ENCODE results near the gene HMOX1. TPM values are rescaled to one million over a fixed set of nuclear protein-coding genes. Genes with fewer than 3 reads are reported as not detected.

HMOX1 gene
- total RNA-seq, 1 experiment from 2014 or later: 26.4 TPM

GRCh38 chr22:35442471-35442870 is 61.6 kb downstream of the HMOX1 start:
- Histone ChIP-seq H3K9me2 (ENCODE audit: insufficient read depth) (no peaks in the 10 kb centered on the region), H3K36me3 (ENCODE audit: control insufficient read depth in 1 of 2, insufficient read depth in 2 of 2, low read length in 2 of 2) (no peaks in the 10 kb centered on the region), H3K4me2 (ENCODE audit: low read length) (no peak overlapping the region), H3K9me3 (ENCODE audit: control insufficient read depth in 1 of 2, insufficient read depth in 1 of 2, low read depth in 1 of 2, low read length in 2 of 2) (no peaks in the 10 kb centered on the region), H2AFZ (ENCODE audit: low read depth, low read length, poor library complexity, severe bottlenecking) (no peak overlapping the region), H3K4me3 (replicated peaks in 1 of 2; ENCODE audit: low read depth in 1 of 2, low read length in 2 of 2) (no peak overlapping the region), H3K9ac (ENCODE audit: low read length) (no peak overlapping the region), H3K79me2 (ENCODE audit: insufficient read depth, low read length) (no peaks in the 10 kb centered on the region), H3K4me1 (ENCODE audit: control insufficient read depth in 1 of 2, insufficient read depth in 2 of 2, low read length in 2 of 2) (peaks cover 10 to 19% of the 10 kb centered on the region in 2 experiments), H3K27me3 (ENCODE audit: insufficient read depth, low read length) (no peaks in the 10 kb centered on the region), H4K20me1 (ENCODE audit: insufficient read depth) (no peaks in the 10 kb centered on the region), H3K27ac (ENCODE audit: low read depth, low read length) (no peak overlapping the region)
- DNase-seq (ENCODE audit: low read depth, low spot score) (no peak), ATAC-seq (no peak)
- intact Hi-C loops (cut with micrococcal nuclease): no loop called here
- BruUV-seq (replicated peaks): no TSS peak
- ChIA-PET POLR2A (no interaction called here), RAD21 (ENCODE audit: low non-redundant PET in 1 of 2, low total read pairs in 2 of 2, uncharacterized antibody in 2 of 2, unreplicated experiment in 2 of 2) (no interaction called here), CTCF (no interaction called here)
- no peak for TF ChIP-seq RAD21 (IDR thresholded peaks at IDR 0.05; ENCODE audit: low read depth)
- no peak for TF ChIP-seq REST (IDR thresholded peaks at IDR 0.05; ENCODE audit: low read depth)
- TF ChIP-seq SIN3A (IDR thresholded peaks at IDR 0.05; ENCODE audit: low read depth): no peak
- no peak for TF ChIP-seq POLR2AphosphoS5 (IDR thresholded peaks at IDR 0.05; ENCODE audit: low read depth, low read length)
- TF ChIP-seq YY1 (IDR thresholded peaks at IDR 0.05; ENCODE audit: extremely low read depth, insufficient replicate concordance, low read depth, low read length): no peak
- no peak for TF ChIP-seq SRF (IDR thresholded peaks at IDR 0.05; ENCODE audit: low read depth)
- TF ChIP-seq FOSL1 (IDR thresholded peaks at IDR 0.05; ENCODE audit: low read depth): no peak

GRCh38 chr22:35443338-35443737 is 62.4 kb downstream of the HMOX1 start:
- ChIA-PET CTCF (no interaction called here), POLR2A (no interaction called here)

More at GRCh38 chr22:35443338-35443737, 62.4 kb downstream of the HMOX1 start:
- no peak for TF ChIP-seq EZH2phosphoT487 (IDR thresholded peaks at IDR 0.05; ENCODE audit: borderline replicate concordance)
- TF ChIP-seq ATF3 (IDR thresholded peaks at IDR 0.05): no peak
- no peak for TF ChIP-seq EGR1 (IDR thresholded peaks at IDR 0.05; ENCODE audit: low read depth)
- TF ChIP-seq POLR2AphosphoS5 (IDR thresholded peaks at IDR 0.05; ENCODE audit: low read depth, low read length): no peak
- no peak for TF ChIP-seq JUND (IDR thresholded peaks at IDR 0.05)
- TF ChIP-seq CBX3 (IDR thresholded peaks at IDR 0.05; ENCODE audit: low read depth): no peak
- no peak for TF ChIP-seq TCF7L2 (IDR thresholded peaks at IDR 0.05; ENCODE audit: borderline replicate concordance, extremely low read depth, insufficient read depth, insufficient read length)
- TF ChIP-seq REST (IDR thresholded peaks at IDR 0.05; ENCODE audit: low read depth): no peak
- ATAC-seq (no peak), DNase-seq (ENCODE audit: low read depth, low spot score) (no peak)
- Histone ChIP-seq H3K9me2 (ENCODE audit: insufficient read depth) (no peaks in the 10 kb centered on the region), H3K79me2 (ENCODE audit: insufficient read depth, low read length) (no peaks in the 10 kb centered on the region), H4K20me1 (ENCODE audit: insufficient read depth) (no peaks in the 10 kb centered on the region), H3K36me3 (ENCODE audit: control insufficient read depth in 1 of 2, insufficient read depth in 2 of 2, low read length in 2 of 2) (no peaks in the 10 kb centered on the region), H3K27me3 (ENCODE audit: insufficient read depth, low read length) (no peaks in the 10 kb centered on the region), H3K4me3 (replicated peaks in 1 of 2; ENCODE audit: low read depth in 1 of 2, low read length in 2 of 2) (no peak overlapping the region), H3K9me3 (ENCODE audit: control insufficient read depth in 1 of 2, insufficient read depth in 1 of 2, low read depth in 1 of 2, low read length in 2 of 2) (no peaks in the 10 kb centered on the region), H3K27ac (ENCODE audit: low read depth, low read length) (no peak overlapping the region), H3K4me1 (ENCODE audit: control insufficient read depth in 1 of 2, insufficient read depth in 2 of 2, low read length in 2 of 2) (peaks cover 13 to 25% of the 10 kb centered on the region in 2 experiments), H3K4me2 (ENCODE audit: low read length) (no peak overlapping the region), H3K9ac (ENCODE audit: low read length) (no peak overlapping the region), H2AFZ (ENCODE audit: low read depth, low read length, poor library complexity, severe bottlenecking) (no peak overlapping the region)
- RAD21 ChIA-PET (ENCODE audit: low non-redundant PET in 1 of 2, low total read pairs in 2 of 2, uncharacterized antibody in 2 of 2, unreplicated experiment in 2 of 2): no interaction called here
- no TSS peak for BruUV-seq (replicated peaks)
- intact Hi-C loops (cut with micrococcal nuclease): no loop called here

All from HCT116 (cell line).